Uterus (tissue), 4 donors: ENCODE measurements around the gene SRSF10. TPM values are rescaled to one million over a fixed set of nuclear protein-coding genes. Genes with fewer than 3 reads are reported as not detected.

Source experiments
- DNase-seq, 2 donors: peaks; one replicate each; pipeline ENCODE4 v3.0.0-alpha.2; 2019 to 2020
- H3K27ac ChIP-seq, 2 donors: fragments of 200-600 bp; sonication (generic); 1 replicate in 1 of 2; 2 replicates in 1 of 2; pipeline ENCODE4 v1.5.1; 2016 to 2018
- H3K27me3 ChIP-seq, 2 donors: fragments of 200-600 bp; sonication (generic); one replicate each; pipeline ENCODE4 v1.5.1; 2018 to 2019; ENCODE audit warnings: control low read depth in 1 of 2
- H3K36me3 ChIP-seq, 2 donors: fragments of 200-600 bp; sonication (generic); one replicate each; pipeline ENCODE4 v1.5.1; 2019; ENCODE audit warnings: control low read depth in 1 of 2
- H3K4me1 ChIP-seq, 2 donors: fragments of 200-600 bp; sonication (generic); one replicate each; pipeline ENCODE4 v1.5.1; 2018 to 2019; ENCODE audit warnings: control low read depth in 1 of 2
- H3K4me3 ChIP-seq, 2 donors: fragments of 200-600 bp; sonication (generic); 1 replicate in 1 of 2; 2 replicates in 1 of 2; pipeline ENCODE4 v1.5.1; 2018 to 2019; ENCODE audit warnings: mild to moderate bottlenecking in 1 of 2
- H3K9me3 ChIP-seq, 2 donors: fragments of 200-600 bp; sonication (generic); one replicate each; pipeline ENCODE4 v1.5.1; 2019; ENCODE audit warnings: control low read depth in 1 of 2
- POLR2A ChIP-seq, 2 donors: fragments of 450-650 bp; IDR thresholded peaks; one replicate each; pipeline ENCODE4 v1.6.1; 2016; ENCODE audit warnings: antibody characterized with exemption in 2 of 2, mild to moderate bottlenecking in 1 of 2, moderate library complexity in 1 of 2
- intact Hi-C: fragments of 100-400 bp; cut with DNase I; formaldehyde crosslinking; loops from one replicate; pipeline ENCODE4 v1.15.1; 2023; ENCODE audit warnings: low total_unique reads
- microRNA counts, 2 donors: library from miRNA; unstranded; fragments of <30 nt; microRNA quantifications; one replicate each; lab custom pipeline; 2016 to 2017
- microRNA-seq: library from miRNA; unstranded; fragments of <30 nt; microRNA quantifications from one replicate; pipeline ENCODE4, GENCODE V29; 2016; ENCODE audit warnings: borderline microRNAs expressed, borderline replicate concordance
- small RNA-seq: library from RNA; depleted of rRNA; stranded (forward); fragments of <200 nt; gene quantifications from one replicate; pipeline ENCODE3, GENCODE V24; 2016
- total RNA-seq, 4 donors: library from RNA; depleted of rRNA in 3 of 4; stranded (reverse); fragments of >200 nt in 3 of 4; gene quantifications; one replicate each; pipeline versions ENCODE4 v1.1.0 to v1.2.4, GENCODE V29; 2014 to 2023
- TF ChIP-seq, protein P1 (sequence below), 4 experiments: fragments of 200-600 bp in 2 of 4; fragments of 450-650 bp in 2 of 4; sonication (generic) in 2 of 4; IDR thresholded peaks; one replicate each; pipeline ENCODE4 v1.5.1; 2016 to 2019; ENCODE audit warnings: antibody characterized with exemption in 4 of 4, mild to moderate bottlenecking in 2 of 4, moderate library complexity in 1 of 4
- donor health status: DM: yes; HTN: yes; CAD: no.

Gene SRSF10
- total RNA-seq, 4 donors from 2014 or later, result 105 to 198 (median 162) TPM

DNA sequence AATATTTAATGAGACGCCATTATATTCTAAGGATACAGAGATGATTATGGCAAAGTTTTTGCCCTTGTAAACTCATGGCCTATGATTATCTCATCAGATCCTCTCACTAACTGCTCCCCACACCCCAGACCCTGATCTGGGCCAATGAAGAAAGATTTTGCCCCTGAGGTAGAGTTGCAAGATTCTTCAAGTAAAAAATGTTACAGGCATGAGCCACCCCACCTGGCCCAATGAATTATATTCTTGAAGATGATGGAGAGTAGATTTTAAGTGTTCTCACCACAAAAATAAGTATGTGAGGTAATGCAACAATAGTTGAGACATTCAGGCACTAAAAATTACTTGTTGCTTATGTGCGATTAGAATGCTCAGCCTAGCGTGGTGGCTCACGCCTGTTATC, 65.2 kb downstream of the SRSF10 start:
- H3K36me3 ChIP-seq, result no peaks in the 10 kb centered on the region
- H3K9me3 ChIP-seq, result no peaks in the 10 kb centered on the region
- no peak for DNase-seq
- TF ChIP-seq POLR2A (IDR thresholded peaks at IDR 0.05), result no peak
- TF ChIP-seq, protein P1, sequence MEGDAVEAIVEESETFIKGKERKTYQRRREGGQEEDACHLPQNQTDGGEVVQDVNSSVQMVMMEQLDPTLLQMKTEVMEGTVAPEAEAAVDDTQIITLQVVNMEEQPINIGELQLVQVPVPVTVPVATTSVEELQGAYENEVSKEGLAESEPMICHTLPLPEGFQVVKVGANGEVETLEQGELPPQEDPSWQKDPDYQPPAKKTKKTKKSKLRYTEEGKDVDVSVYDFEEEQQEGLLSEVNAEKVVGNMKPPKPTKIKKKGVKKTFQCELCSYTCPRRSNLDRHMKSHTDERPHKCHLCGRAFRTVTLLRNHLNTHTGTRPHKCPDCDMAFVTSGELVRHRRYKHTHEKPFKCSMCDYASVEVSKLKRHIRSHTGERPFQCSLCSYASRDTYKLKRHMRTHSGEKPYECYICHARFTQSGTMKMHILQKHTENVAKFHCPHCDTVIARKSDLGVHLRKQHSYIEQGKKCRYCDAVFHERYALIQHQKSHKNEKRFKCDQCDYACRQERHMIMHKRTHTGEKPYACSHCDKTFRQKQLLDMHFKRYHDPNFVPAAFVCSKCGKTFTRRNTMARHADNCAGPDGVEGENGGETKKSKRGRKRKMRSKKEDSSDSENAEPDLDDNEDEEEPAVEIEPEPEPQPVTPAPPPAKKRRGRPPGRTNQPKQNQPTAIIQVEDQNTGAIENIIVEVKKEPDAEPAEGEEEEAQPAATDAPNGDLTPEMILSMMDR (IDR thresholded peaks at IDR 0.05), result no peak
- no peak overlapping the region for H3K27ac ChIP-seq
- no peaks in the 10 kb centered on the region for H3K27me3 ChIP-seq
- intact Hi-C loops, result no loop called here
- H3K4me1 ChIP-seq, result no peaks in the 10 kb centered on the region
- H3K4me3 ChIP-seq, result no peak overlapping the region

MicroRNAs within 50 kb of the gene (microRNA counts, 767-probe panel; counts per million panel counts)
- microRNA hsa-miR-378f (lab: Ali Mortazavi, UCI), result 0 counts per million in 2 donors

Small RNA genes within 50 kb of the gene (microRNA-seq; reads per million reads assigned to microRNA genes)
- not detected for gene MIR378F

Small RNA genes within 50 kb of the gene (small RNA-seq; reads per million reads assigned to genes)
- not detected for gene MIR378F

Other genes with a start within 250 kb of the SRSF10 start
- gene ELOA, start 236.9 kb downstream of the SRSF10 start, total RNA-seq, result 10 to 100 TPM in 3 of 4 donors, 1 to 10 TPM in 1; 9.7 to 35.7 (median 22.6) TPM
- 10 to 100 TPM; 27.4 to 59.0 (median 49.9) TPM for gene PITHD1, start 201.9 kb downstream of the SRSF10 start, total RNA-seq
- gene LYPLA2, start 189.2 kb downstream of the SRSF10 start, total RNA-seq, result 10 to 100 TPM in 3 of 4 donors, 1 to 10 TPM in 1; 4.6 to 33.5 (median 20.3) TPM
- 10 to 100 TPM; 14.1 to 16.7 (median 15.0) TPM for gene GALE, start 179.6 kb downstream of the SRSF10 start, total RNA-seq
- 10 to 100 TPM; 31.0 to 46.6 (median 32.6) TPM for gene HMGCL, start 154.9 kb downstream of the SRSF10 start, total RNA-seq
- gene FUCA1, start 112.0 kb downstream of the SRSF10 start, total RNA-seq, result 10 to 100 TPM in 3 of 4 donors, 1 to 10 TPM in 1; 1.8 to 50.0 (median 23.0) TPM
- gene CNR2, start 67.0 kb downstream of the SRSF10 start, total RNA-seq, result under 1 TPM in 1 of 4 donors, not detected in 3; 0.14 TPM
- gene PNRC2, start 20.5 kb downstream of the SRSF10 start, total RNA-seq, result 100 to 1,000 TPM in 3 of 4 donors, 10 to 100 TPM in 1; 44.8 to 187 (median 122) TPM
- under 1 TPM in 3 of 4 donors, not detected in 1; under 0.01 to 0.90 (median 0.79) TPM for gene MYOM3, start 131.8 kb upstream of the SRSF10 start, total RNA-seq
- under 1 TPM in 2 of 4 donors, not detected in 2; 0.21 to 0.37 TPM for gene IL22RA1, start 162.8 kb upstream of the SRSF10 start, total RNA-seq
- gene IFNLR1, start 207.0 kb upstream of the SRSF10 start, total RNA-seq, result 1 to 10 TPM in 2 of 4 donors, under 1 TPM in 1, not detected in 1; 0.29 to 2.6 (median 1.3) TPM